ENCODE data around the gene RERE. TPM values are rescaled to one million over a fixed set of nuclear protein-coding genes. Genes with fewer than 3 reads are reported as not detected.

RERE gene
- total RNA-seq, 1 experiment from 2014 or later = 217 TPM

- Histone ChIP-seq H3K27me3 (ENCODE audit: control insufficient read depth, insufficient read depth, low read length) (no peaks in the 10 kb centered on the region), H3K4me1 (ENCODE audit: control insufficient read depth, insufficient read depth, low read length) (no peaks in the 10 kb centered on the region), H3K27ac (ENCODE audit: low read length) (no peak overlapping the region), H3K36me3 (ENCODE audit: control insufficient read depth, insufficient read depth, low read length) (peaks cover 2% of the 10 kb centered on the region; the same call in 1 of the 2 replicates), H3K9me3 (ENCODE audit: control insufficient read depth, insufficient read depth, low read depth, low read length) (no peaks in the 10 kb centered on the region), H3K4me3 (ENCODE audit: low read depth in 2 of 2, low read length in 2 of 2) (no peak overlapping the region)
- no peak for ATAC-seq
- no TSS peak for BruUV-seq (replicated peaks)
- ChIA-PET POLR2A (no interaction called here), CTCF (no interaction called here)
- no peak for TF ChIP-seq CTCF (IDR thresholded peaks at IDR 0.05)
- no peak for TF ChIP-seq REST (IDR thresholded peaks at IDR 0.05; ENCODE audit: insufficient read depth in 1 of 2, low read depth in 2 of 2, low read length in 1 of 2)
- TF ChIP-seq SIN3A (IDR thresholded peaks at IDR 0.05; ENCODE audit: borderline replicate concordance, insufficient read depth, low read depth, low read length) = no peak
- no peak for TF ChIP-seq POLR2AphosphoS5 (IDR thresholded peaks at IDR 0.05; ENCODE audit: low read depth, low read length)
- no peak for TF ChIP-seq TCF7L2 (IDR thresholded peaks at IDR 0.05; ENCODE audit: low read depth, low read length)
- intact Hi-C loops (cut with micrococcal nuclease; ENCODE audit: unreplicated experiment) (no loop called here), in situ Hi-C loops (cut with HindIII; ENCODE audit: low pct_unique_long_range_greater_than_20kb, low sequenced_read_pairs) (no loop called here)
- no peak for DNase-seq (ENCODE audit: low read depth, low spot score)
Measured at GRCh38 chr1:8328271-8328670, 489.2 kb downstream of the RERE start.

DNA sequence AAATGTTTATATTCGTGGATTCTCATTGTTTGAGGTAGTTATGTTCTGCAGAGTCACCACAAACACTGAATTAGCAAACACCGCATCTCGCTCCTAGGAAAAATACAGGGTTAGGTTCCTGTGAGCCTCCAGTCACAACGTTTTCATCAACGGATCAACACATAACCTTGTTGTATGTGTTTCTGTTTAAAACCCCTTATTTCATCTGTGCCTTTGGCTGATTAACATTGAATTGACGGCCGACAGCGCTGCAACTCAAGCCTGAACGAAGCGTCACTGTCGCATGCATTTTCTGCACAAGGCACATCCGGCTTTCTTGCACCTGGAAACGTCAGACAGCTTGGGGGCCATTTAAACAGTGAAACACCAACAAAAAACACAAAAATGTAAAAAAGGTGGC lies 491.2 kb downstream of the RERE start:
- H3K9me3 ChIP-seq (ENCODE audit: control insufficient read depth, insufficient read depth, low read depth, low read length) = no peaks in the 10 kb centered on the region
- H3K27me3 ChIP-seq (ENCODE audit: control insufficient read depth, insufficient read depth, low read length) = no peaks in the 10 kb centered on the region
- POLR2A ChIA-PET = no interaction called here
- no peak for TF ChIP-seq SIN3A (IDR thresholded peaks at IDR 0.05; ENCODE audit: borderline replicate concordance, insufficient read depth, low read depth, low read length)
- no peak for TF ChIP-seq POLR2AphosphoS5 (IDR thresholded peaks at IDR 0.05; ENCODE audit: low read depth, low read length)
- TF ChIP-seq REST (IDR thresholded peaks at IDR 0.05; ENCODE audit: insufficient read depth in 1 of 2, low read depth in 2 of 2, low read length in 1 of 2) = no peak
- TF ChIP-seq CTCF (IDR thresholded peaks at IDR 0.05) = no peak
- BruUV-seq (replicated peaks) = no TSS peak
- no peak overlapping the region for H3K27ac ChIP-seq (ENCODE audit: low read length)
- no peak overlapping the region for H3K4me3 ChIP-seq (ENCODE audit: low read depth in 2 of 2, low read length in 2 of 2)
- intact Hi-C loops (cut with micrococcal nuclease; ENCODE audit: unreplicated experiment) = no loop called here
- CTCF ChIA-PET = no interaction called here
- DNase-seq (ENCODE audit: low read depth, low spot score) = no peak
- in situ Hi-C loops (cut with HindIII; ENCODE audit: low pct_unique_long_range_greater_than_20kb, low sequenced_read_pairs) = no loop called here
- H3K4me1 ChIP-seq (ENCODE audit: control insufficient read depth, insufficient read depth, low read length) = no peaks in the 10 kb centered on the region
- no peak for ATAC-seq
- peaks cover 2% of the 10 kb centered on the region; the same call in 1 of the 2 replicates for H3K36me3 ChIP-seq (ENCODE audit: control insufficient read depth, insufficient read depth, low read length)

Data from Panc1 (cell line).